AG10803 (cell line): ENCODE measurements around the gene THSD4.
A peak's percentile ranks its signal among the peaks of the same experiment; 100 is the strongest.

Experiments
- DNase-seq: peaks from one replicate; pipeline ENCODE4 v3.0.0; 2010; ENCODE audit warnings: low read depth
- H3K4me3 ChIP-seq: 2 replicates; pipeline ENCODE4 v1.5.1; 2011; ENCODE audit warnings: mild to moderate bottlenecking, low read length, control low read depth
- CTCF ChIP-seq: conservative IDR thresholded peaks from 2 replicates; pipeline ENCODE4 v1.5.1; 2011; ENCODE audit warnings: mild to moderate bottlenecking, low read length, control low read depth, inconsistent platforms

THSD4 gene

DNA sequence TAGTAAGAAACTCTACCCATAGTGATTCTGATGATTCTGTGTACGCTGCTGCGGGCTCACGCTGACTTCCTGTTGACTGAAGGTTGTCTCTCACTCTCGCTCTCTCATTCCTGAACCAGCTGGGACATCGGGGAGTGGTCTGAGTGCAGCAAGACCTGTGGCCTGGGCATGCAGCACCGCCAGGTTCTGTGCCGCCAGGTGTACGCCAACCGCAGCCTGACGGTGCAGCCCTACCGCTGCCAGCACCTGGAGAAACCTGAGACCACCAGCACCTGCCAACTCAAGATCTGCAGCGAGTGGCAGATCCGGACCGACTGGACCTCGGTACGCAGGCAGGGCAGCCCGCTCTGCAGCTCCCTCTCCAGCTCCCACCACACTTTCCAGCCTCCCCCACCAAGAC lies 631.4 kb downstream of the THSD4 start:
- no peak overlapping the region for H3K4me3 ChIP-seq
- DNase-seq, result no peak
- TF ChIP-seq CTCF, result no peak

DNA sequence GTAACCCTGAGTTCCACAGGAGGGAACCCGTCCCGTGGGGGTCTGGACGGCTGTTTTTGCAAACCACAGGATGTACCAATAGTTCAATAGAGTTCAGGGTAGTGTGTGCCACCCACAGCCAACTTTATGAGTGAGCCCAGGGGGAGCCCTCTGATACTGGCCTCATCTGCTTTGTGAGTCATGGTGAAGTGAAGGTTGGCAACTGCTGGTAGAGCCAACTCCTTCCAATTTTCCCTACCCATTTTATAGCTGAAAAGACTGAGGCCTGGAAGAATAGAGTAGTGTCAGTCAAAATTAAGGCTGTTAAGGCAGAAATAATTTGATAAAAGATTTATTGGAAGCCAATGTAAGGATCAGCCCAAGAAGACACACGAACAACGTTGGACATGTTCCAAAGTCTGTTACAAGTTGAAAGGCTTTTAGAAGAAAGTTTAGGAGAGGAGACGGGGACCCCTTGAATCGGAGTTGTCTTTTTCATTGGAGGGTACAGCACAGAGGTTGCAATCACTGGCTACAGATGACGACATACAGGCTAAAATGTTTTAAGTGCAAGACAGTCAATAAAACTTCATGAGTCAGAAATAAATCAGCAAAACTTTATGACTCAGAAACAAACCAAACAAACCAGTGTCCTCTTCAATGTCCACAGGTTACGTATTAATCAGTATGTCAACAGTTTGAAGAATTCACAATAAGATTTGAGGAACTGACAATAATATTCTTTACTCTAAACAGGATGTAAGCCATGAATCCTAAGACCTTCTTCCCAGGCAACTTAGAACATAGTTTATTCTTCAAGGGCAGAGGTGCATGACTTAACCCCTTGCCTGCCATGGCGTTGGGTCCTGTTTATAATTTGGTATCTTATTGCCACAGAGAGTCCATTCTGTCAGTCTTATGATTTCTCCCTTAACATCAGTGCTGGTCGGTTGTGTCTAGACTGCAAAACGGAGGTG lies 632.1 kb downstream of the THSD4 start:
- H3K4me3 ChIP-seq, result no peak overlapping the region
- TF ChIP-seq CTCF, result no peak; the same call in 1 of the 2 replicates
- DNase-seq, result peak; percentile 52

- no peak for TF ChIP-seq CTCF
- no peak overlapping the region for H3K4me3 ChIP-seq
Observed at GRCh38 chr15:71748293-71748718, 633.0 kb downstream of the THSD4 start.

GRCh38 chr15:71749500-71749899 lies 634.2 kb downstream of the THSD4 start:
- no peak overlapping the region for H3K4me3 ChIP-seq
- TF ChIP-seq CTCF, result no peak

More at GRCh38 chr15:71748293-71748718, 633.0 kb downstream of the THSD4 start:
- no peak for DNase-seq

GRCh38 chr15:71752128-71752527 lies 636.9 kb downstream of the THSD4 start:
- no peak overlapping the region for H3K4me3 ChIP-seq
- TF ChIP-seq CTCF, result no peak
- no peak for DNase-seq

More at GRCh38 chr15:71749500-71749899, 634.2 kb downstream of the THSD4 start:
- no peak for DNase-seq

- peak; percentile 54 for TF ChIP-seq CTCF
- H3K4me3 ChIP-seq, result no peak overlapping the region
- peak; percentile 88 for DNase-seq
Observed at GRCh38 chr15:71752604-71753289, 637.5 kb downstream of the THSD4 start.

DNA sequence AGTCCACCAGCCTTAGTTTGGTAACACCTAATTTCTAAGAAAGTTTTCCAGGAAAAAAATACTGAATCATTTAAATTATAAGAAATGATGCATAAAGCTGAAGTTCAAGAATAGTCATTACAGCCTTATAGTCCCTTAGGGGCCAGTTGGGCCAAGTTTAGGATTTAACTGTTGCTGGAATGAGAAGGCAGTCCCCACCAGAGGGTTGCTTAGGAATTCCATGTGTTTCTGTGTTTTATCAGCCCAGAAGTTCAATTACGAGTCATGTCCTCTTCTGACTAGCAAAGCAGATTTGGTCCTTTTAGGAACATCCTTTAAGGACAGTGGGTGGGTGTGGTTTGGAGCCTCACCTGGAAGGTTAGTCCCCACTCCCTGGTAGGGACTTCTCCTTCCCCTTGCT lies 638.1 kb downstream of the THSD4 start:
- H3K4me3 ChIP-seq, result no peak overlapping the region
- no peak for TF ChIP-seq CTCF
- DNase-seq, result peak; percentile 34
